Suppressor macrophage (primary cell): ENCODE results near the gene ATP1B4.

ENCODE experiments used
- DNase-seq, 4 experiments: peaks; one replicate each; pipeline ENCODE4 v3.0.0-alpha.2; 2020 to 2022

Gene ATP1B4

DNA sequence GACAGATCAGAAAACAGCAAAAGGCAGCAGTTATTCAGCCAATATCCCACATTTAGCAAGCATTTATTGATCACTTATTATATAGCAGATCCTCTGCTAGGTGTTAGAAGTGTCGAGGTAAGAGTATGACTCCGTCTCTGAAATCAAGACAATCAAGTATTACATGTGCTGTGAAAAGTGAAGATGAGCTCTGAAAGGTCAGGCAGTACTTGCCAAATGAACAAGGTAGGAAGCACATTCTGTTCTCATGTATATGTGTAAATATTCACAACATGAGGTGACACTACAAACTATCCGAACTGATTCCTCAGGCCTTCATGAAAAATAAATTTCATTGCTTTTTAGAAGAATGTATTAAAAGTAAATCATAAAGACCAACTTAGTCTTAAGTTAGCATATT, 15.3 kb downstream of the ATP1B4 start:
- DNase-seq, result no peak

DNA sequence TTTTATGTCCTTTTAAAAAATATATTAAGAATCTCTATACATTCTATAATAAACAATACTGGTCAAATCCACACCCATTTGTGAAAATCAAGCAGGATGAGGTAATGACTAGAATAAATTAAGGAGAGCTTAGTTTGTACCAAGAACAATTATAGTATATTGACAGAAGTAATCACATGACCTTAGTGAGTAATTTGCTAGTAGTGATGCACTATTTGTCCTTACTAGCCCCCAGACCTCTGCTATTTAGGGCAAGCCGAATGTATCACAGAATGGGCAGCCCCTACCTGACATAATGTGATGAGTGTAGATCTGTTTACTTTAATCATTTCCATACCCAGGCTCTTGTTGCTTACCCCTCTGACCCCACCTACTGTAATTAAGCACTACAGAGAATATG, 15.8 kb downstream of the ATP1B4 start:
- no peak for DNase-seq

- DNase-seq, result no peak
Measured at GRCh38 chrX:120378570-120378969, 16.7 kb downstream of the ATP1B4 start.

- DNase-seq, result no peak
Measured at GRCh38 chrX:120379937-120380681, 18.2 kb downstream of the ATP1B4 start.

GRCh38 chrX:120380699-120381098, 18.8 kb downstream of the ATP1B4 start:
- peak in 2 of 4 experiments; percentile 1 to 5 for DNase-seq

DNA sequence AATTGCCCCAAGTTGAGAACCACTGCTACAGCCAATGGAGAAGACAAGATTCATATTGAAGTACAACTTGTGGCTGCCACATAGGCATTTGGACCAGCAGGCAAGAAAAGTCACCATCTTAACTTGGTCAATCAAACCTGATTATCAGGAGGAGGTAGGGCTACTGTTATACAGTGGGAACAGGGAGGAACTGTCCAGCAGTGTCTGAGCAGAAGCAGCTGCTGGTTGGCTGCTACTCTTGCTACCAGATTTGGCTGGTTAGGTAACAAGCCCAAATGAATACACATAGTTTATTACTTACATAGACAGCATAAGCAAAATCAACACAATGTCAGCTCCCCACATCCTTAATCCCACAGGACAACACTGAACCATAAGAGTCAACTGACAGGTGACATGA, 39.4 kb downstream of the ATP1B4 start:
- no peak for DNase-seq

GRCh38 chrX:120402369-120402768, 40.5 kb downstream of the ATP1B4 start:
- DNase-seq, result no peak

GRCh38 chrX:120406638-120407037, 44.7 kb downstream of the ATP1B4 start:
- no peak for DNase-seq

- no peak for DNase-seq
Measured at GRCh38 chrX:120408168-120408567, 46.3 kb downstream of the ATP1B4 start.

- DNase-seq, result no peak
Measured at GRCh38 chrX:120419463-120419862, 57.6 kb downstream of the ATP1B4 start.

DNA sequence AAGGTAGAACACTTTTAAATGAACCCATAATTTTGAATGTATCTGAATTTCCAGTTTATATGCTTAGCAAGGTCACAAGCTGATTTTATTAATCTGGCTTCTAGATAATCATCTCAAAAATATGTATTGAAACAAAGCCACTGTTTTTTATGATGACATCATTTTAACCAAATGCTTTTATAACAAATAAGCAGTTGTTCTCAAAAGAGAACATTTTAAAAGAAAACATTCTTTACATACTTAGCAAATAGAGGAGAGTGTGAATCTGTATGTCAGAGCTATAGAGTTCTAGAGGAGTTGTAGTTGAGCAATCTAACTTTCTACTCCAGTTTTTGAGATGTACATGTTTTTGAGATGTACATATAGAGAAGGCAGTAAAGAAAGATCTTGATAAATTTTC, 64.7 kb downstream of the ATP1B4 start:
- DNase-seq, result no peak

- peak in 1 of 4 experiments; percentile 1 for DNase-seq
Measured at GRCh38 chrX:120428309-120428708, 66.4 kb downstream of the ATP1B4 start.

GRCh38 chrX:120429776-120430540, 68.1 kb downstream of the ATP1B4 start:
- no peak for DNase-seq
